NCI-H2171 treated with DMSO at 0.1 percent for 48 hours (cell line): ENCODE results near the gene RPL27.
"Not testable (repeated sequence)": the region's sequence is repeated elsewhere in the genome, so short reads cannot be mapped to it uniquely, and the experiment has no call there.

Experiments
- DNase-seq: peaks from one replicate; lab custom pipeline; 2025; lab: John Stamatoyannopoulos, UW

The RPL27 gene

GRCh38 chr17:42997984-42998938 lies at the start of gene RPL27:
TSS of gene RPL27 (plus strand) at chr17:42998419. CDS start at chr17:42998751, 332 bp downstream.
- DNase-seq: peak; percentile 100

DNA sequence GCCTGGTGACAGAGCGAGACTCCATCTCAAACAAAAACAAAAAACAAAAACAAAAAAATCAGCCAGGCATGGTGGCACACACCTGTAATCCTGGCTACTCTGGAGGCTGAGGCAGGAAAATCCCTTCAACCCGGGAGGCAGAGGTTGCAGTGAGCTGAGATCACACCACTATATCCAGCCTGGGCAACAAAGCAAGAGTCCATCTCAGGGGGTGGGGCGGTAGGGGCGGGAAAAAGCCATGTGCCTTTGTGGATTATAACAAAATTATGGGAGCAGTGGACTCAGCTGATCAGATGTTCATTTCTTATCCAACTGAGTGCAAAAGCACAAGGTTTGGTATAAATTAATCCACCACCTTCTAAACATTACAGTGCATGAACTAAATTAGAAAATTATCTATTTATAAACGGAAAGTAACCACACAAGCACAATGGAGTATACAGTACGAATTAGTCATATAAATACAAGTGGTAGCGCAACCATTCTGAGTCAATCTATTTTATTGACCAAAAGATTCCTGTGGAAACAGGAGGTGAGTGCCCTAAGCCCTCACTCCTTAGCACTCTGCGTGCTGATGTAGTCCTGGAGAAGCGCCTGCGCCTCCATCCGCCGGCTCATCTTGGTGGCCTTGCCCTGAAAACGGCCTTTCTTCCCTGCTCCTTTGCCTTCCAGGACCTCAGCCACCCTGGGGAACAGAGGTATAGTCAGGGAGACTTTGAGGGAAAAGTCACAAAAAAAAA lies 48.0 kb upstream of the RPL27 start:
- DNase-seq: no peak

- DNase-seq: no peak
Measured at GRCh38 chr17:42953669-42954068, 44.5 kb upstream of the RPL27 start.

DNA sequence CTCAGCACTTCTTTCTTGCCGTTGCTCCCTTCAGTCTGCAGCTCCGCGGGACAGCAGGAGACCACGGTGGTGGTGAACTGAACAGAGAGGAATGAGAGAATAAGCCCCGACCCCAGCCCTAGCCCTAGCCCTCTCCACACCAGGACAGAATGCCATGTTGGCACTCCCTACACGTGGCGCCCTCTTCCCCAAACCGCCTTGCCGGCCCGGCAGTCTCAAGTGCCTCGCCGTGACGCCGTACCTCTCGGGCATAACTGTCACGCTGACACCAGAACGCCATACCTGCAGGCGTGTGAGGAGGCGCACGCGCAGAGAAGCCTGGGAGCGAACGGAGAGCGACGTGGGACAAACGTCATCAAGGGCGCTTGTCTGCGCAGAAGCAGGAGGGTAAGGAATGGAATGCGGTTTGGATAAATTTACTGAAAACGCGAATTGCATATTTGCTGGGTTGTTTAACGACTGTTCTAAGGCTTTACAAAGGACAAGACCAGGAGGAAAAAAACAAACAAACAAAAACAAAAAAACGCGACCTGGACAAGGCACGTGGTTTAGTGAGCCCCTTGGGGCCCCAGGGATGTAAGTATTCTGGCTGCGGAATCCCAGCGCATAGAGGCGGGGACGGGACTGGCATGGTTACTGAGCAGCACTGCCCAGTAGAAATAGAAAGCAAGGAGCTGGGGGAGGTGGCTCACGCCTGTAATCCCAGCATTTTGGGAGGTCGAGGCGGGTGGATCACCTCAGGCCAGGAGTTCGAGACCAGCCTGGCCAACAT lies 33.9 kb upstream of the RPL27 start, which contains the start of gene AARSD1:
AARSD1 (minus strand) TSS at position 294 of the 772 bp plus-strand sequence; CDS start at position 280, 14 bp downstream.
- DNase-seq: peak; percentile 96

GRCh38 chr17:42967925-42968324 lies 30.3 kb upstream of the RPL27 start:
- no peak for DNase-seq

GRCh38 chr17:42969001-42969581 lies 29.1 kb upstream of the RPL27 start:
- DNase-seq: no peak

GRCh38 chr17:42971589-42971988 lies 26.6 kb upstream of the RPL27 start:
- no peak for DNase-seq

DNA sequence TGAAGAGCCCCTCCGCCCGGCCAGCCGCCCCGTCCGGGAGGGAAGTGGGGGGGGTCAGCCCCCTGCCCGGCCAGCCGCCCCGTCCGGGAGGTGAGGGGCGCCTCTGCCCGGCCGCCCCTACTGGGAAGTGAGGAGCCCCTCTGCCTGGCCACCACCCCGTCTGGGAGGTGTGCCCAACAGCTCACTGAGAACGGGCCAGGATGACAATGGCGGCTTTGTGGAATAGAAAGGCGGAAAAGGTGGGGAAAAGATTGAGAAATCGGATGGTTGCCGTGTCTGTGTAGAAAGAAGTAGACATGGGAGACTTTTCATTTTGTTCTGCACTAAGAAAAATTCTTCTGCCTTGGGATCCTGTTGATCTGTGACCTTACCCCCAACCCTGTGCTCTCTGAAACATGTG lies 24.9 kb upstream of the RPL27 start:
- not testable (repeated sequence) for DNase-seq

DNA sequence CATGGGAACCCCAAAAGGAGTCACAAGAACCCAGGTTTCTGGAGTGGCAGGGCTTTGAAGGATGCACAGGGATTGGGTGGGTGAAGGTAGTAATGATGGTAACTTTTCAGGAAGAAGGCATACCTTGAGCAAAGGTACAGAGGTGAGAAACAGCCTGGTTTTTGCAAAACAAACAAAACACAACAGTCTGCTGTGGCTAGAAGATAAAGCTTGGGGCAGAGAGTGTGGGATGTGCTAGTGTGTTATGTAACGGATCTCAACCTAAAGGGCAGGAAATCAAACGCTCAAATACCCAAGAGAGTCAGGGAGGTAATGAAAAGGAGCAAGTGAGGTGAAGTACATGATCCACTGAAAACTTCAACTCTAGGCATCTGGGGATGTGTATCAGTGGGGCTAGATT lies 23.0 kb upstream of the RPL27 start:
- DNase-seq: no peak

GRCh38 chr17:42975701-42976100 lies 22.5 kb upstream of the RPL27 start:
- DNase-seq: not testable (repeated sequence)

DNA sequence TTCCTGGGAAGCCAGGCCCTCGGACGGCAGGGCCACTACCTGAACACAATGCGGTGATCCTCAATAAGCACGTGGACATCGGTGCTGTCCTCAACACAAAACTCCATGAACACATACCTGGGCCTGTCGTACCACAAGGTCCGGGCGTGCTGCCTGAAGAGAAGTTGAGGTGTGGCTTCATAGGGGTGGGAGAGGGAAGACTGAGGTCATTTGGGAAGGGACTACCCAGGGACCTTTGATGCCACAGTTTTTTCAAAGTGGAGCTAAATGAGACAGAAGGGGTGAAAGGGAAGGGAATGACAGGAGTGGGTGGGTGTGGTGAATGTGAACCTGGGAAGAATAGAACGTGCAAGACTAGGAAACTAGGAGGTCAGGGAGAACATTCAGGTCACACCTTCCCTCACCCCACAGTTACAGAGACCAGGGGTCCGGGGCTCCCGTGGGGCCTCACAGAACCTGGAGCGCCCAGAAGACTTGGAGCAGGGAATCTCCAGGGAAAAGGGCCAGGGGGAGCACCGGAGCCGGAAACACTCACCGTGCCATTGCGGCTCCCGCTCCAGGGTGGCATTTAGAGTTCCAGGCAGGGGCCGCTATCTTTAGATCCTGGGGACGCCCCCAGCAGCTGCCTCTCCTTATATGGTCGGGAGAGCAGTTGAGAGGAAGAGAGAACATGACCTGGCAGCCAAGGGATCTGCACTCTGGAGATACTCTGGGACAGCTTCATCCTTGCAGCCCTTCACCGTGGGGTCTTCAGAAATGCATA lies 18.5 kb upstream of the RPL27 start, which contains the start of gene PTGES3L:
PTGES3L (minus strand) TSS at position 570 of the 763 bp plus-strand sequence; CDS start at position 543, 27 bp downstream.
- peak; percentile 81 for DNase-seq

- peak; percentile 82 for DNase-seq
Measured at GRCh38 chr17:42980274-42980765, 17.9 kb upstream of the RPL27 start, which contains the start of gene RUNDC1. TSS of gene RUNDC1 (plus strand) at chr17:42980565. CDS start at chr17:42980577, 12 bp downstream.

GRCh38 chr17:42980766-42981397 lies 17.3 kb upstream of the RPL27 start:
- peak; percentile 62 for DNase-seq

DNA sequence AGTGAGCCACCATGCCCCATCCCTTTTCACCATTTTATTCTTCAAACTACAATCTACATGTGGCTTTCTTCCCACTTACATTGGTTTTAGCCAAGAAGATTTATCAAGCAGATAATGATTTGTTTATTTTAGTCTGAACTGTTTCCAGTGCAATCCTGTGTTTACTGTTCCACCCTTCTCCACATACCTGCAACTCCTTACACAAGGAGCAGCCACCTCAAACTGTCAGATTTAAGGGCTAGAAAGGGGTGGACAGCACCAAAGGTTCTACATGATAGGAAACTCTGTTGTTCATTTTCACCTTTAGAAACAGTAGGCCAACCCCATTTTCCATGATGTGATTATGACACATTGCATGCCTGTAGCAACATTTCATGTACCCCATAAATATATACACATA lies 16.0 kb upstream of the RPL27 start:
- no peak for DNase-seq

GRCh38 chr17:42985225-42985624 lies 13.0 kb upstream of the RPL27 start:
- no peak for DNase-seq

- no peak for DNase-seq
Measured at GRCh38 chr17:42989141-42989540, 9.1 kb upstream of the RPL27 start.

GRCh38 chr17:42989726-42990652 lies 8.2 kb upstream of the RPL27 start:
- no peak for DNase-seq

GRCh38 chr17:42991471-42991870 lies 6.7 kb upstream of the RPL27 start:
- DNase-seq: no peak

DNA sequence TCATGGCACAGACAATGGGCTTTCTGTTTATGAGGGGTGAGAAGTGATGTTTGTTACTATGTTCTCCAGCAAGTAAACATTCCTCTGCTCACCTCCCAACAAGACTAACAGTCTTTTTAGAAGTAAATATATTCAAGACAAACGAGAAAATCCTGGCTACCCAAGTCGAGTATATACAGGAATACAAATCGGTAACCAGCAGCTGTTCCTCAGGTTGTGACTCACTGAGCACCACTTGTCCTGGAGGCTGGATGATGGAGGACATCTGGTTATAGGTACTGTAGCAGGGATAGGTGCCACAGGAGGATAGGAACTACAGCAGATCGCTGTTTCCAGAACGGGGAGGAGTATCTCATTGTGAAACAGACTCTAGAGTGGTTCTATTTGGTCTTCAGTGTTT lies 5.3 kb upstream of the RPL27 start:
- DNase-seq: no peak
